HG02623 (cell line): ENCODE measurements around the gene LRRFIP2.
"Not testable (repeated sequence)": the region's sequence is repeated elsewhere in the genome, so short reads cannot be mapped to it uniquely, and the experiment has no call there.

Experiments
- ATAC-seq: cut with Tn5 transposase; IDR thresholded peaks from one replicate; pipeline ENCODE4 v1.9.1; 2021; ENCODE audit warnings: moderate library complexity; ENCODE audit not compliant: unreplicated experiment

LRRFIP2 gene

DNA sequence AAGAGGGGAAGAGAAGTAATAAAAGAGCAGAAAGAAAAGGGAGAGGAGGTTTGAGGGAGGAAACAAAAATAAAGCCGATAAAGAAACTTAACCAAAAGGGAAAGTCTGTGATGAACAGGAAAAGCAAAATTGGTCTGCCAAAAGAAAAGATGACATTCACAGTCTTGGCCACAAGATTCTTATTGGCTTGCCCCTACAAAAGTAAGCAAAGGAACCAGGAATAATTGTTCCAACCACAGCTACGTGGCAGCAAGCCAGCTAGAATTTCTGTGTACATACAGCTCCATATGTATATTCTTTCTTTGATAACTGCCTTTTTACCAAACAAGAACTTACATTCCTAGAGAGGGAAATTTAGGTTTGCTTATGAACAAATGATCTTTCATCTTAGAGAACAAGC, 101.5 kb downstream of the LRRFIP2 start:
- no peak for ATAC-seq

GRCh38 chr3:37071921-37072320, 102.5 kb downstream of the LRRFIP2 start:
- no peak for ATAC-seq

GRCh38 chr3:37068031-37068430, 106.4 kb downstream of the LRRFIP2 start:
- ATAC-seq: no peak

DNA sequence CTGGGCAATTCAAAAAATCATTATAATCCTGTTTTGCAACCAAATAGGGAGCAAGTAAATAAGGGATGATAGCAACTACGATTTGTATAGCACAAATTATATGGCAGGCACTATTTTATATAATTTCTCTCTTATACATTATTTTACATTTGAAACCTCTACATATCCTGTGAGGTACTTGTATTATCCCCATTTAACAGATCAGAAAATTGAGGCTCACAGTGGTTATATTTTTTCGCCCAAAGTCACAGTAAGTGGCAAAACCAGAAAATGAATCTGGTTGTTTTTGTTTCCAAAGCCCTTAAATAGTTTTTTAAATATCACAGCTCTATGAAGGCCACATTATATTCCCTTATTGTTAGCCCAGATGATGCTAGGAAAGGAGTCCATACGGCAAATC, 106.8 kb downstream of the LRRFIP2 start:
- no peak for ATAC-seq

DNA sequence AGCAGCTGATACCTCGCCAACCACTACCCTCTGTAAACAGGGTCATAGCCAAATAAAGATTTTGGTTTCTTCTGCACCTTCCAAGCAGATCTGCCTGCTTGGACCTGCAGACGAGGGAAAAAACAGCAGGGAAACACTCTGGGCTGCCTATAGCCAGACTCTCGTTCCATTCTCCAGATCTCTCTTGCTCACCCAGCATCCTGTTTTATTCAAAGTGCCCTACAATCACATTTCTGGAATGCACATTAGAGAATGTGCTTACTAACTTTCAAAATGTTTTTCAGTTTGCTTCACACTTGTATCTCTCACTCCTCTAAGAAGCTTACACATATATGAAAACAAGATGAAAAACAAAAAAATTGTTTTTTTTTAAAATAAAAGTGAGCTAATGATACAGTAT, 109.6 kb downstream of the LRRFIP2 start:
- ATAC-seq: no peak

- no peak for ATAC-seq
Observed at GRCh38 chr3:37058117-37058516, 116.3 kb downstream of the LRRFIP2 start.

GRCh38 chr3:37056826-37057225, 117.6 kb downstream of the LRRFIP2 start:
- ATAC-seq: no peak

GRCh38 chr3:37055077-37055476, 119.3 kb downstream of the LRRFIP2 start:
- not testable (repeated sequence) for ATAC-seq

DNA sequence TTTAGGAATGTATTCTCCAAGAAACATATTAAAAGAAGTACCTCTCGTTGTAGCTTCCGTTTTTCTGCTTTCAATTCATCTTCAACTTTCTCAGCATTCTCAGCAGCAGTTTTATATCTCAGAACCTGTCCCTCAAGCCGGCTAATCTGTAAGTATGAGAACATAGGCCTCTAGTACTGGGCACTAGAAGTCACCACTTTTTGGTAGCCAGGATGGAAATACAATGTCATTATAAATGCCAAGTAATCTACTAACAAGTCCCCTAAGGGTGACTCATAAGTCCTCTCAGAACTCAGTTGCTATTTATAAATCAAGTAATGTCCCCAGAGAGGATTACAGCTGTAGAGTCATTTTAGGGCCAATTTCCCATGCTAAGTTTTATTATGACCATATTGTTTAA, 120.0 kb downstream of the LRRFIP2 start:
- ATAC-seq: peak; percentile 70

- ATAC-seq: no peak
Observed at GRCh38 chr3:37053753-37054152, 120.6 kb downstream of the LRRFIP2 start.

DNA sequence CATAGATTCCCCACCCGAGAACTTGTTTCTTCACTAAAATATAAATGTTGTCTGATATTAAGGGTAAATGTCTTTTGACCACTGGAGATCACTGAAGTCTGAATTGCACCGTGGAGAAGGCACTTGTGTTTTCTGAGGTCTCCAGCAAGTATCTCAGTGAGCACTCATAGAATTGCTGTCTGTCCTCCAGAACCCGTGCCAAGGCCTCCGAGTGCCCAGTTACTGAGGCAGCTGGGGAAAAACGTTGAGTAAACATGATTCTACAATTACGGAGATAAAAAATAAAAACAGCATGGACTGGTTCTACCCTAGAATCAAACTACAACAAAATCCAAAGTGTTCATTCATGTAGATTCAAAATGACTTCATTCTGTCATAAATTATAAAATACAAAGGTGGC, 121.0 kb downstream of the LRRFIP2 start:
- ATAC-seq: no peak

- ATAC-seq: no peak
Observed at GRCh38 chr3:37052860-37053259, 121.5 kb downstream of the LRRFIP2 start.

DNA sequence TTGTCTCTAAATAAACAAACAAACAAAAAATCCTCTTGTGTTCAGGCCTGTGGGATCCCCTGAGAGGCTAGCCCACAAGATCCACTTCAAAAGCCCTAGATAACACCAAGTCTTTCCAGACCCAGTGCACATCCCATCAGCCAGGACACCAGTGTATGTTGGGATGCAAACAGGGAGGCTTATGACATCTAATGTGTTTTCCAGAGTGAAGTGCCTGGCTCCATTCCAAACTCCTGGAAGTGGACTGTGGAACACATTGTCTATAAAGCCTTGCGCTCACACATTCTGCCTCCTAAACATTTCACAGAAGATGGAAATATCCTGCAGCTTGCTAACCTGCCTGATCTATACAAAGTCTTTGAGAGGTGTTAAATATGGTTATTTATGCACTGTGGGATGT, 124.1 kb downstream of the LRRFIP2 start:
- ATAC-seq: no peak

GRCh38 chr3:37042712-37043111, 131.7 kb downstream of the LRRFIP2 start:
- ATAC-seq: not testable (repeated sequence)

- no peak for ATAC-seq
Observed at GRCh38 chr3:37041546-37042195, 132.7 kb downstream of the LRRFIP2 start.

DNA sequence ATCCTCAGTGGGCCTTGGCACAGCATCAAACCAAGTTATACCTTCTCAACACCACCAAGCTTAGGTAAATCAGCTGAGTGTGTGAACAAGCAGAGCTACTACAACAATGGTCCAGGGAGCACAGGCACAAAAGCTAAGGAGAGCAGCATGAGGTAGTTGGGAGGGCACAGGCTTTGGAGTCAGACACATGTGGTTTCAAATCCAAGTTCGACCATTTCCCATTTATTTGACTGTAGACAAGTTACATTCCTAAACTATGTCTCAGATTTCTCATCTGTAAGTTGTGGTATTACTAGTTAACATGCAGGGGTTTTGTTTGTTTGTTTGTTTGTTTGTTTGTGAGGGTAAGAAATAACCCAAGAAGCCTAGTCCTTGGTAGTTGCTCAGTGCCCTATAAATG, 134.2 kb downstream of the LRRFIP2 start:
- ATAC-seq: no peak

DNA sequence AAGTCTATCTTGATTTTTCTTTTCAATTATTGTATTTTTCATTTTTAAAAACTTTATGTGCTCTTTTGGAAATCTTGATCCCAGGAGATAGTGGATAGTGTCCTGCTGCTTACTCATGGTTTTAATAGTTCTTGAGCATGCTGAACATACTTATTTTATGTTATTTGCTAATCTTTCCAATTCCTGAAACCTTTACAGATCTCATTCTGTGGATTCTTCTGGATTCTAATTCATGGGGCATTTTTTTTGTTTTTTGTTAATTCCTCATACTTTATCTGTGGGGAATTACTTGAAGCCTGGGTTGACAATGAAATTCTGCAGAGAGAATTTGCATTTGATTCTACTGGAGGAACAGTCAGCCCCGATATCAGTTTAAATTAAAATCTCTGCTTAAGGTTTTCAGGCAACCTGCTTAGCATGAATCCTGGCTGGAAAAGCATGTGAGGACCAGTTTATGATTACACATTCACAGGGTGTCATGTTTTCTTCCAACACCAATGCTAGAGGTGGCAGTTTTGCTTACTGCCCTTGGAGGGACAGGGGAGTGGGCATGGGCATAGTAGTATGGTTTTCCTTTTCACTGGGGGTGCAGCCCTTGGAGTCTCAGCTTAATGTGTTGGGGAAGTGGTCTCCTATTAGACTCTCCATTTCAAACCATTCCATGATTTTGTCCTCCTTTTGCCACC, 135.1 kb downstream of the LRRFIP2 start:
- ATAC-seq: no peak

DNA sequence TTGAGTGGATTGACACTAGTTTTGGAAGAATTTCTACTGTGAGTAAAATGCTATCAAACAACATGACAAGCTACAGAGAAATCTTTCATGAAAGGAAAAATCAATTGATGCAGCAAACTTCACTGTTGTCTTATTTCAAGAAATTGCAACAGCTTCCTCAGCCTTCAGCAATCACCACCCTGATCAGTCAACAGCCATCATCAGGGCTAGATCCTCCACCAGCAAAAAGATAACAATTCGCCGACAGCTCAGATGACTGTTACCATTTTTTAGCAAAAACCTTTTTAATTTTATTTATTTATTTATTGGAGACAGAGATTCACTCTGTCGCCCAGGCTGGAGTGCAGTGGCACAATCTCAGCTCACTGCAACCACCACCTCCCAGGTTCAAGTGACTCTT, 137.0 kb downstream of the LRRFIP2 start:
- ATAC-seq: no peak

DNA sequence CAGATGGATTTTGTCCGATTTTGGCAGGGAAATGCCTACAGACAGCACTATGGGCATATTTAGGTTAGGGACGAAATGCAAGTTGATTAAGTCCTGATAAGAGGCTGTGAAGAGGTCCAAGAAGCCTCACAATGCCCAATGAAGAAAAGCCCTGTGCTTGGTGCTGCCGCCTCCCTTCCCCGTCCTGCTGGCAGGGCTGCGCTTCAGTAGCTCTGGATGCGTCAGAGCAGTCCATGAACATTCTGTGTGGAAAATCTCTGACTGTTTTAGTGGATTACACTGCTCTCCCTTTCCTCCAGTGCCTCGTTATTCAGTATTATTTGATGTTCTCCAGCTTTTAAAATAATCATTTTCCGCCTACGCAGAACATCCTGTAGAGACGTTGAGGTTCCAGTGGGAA, 141.4 kb downstream of the LRRFIP2 start:
- no peak for ATAC-seq

GRCh38 chr3:37031096-37031682, 143.2 kb downstream of the LRRFIP2 start:
- ATAC-seq: no peak

- ATAC-seq: no peak
Observed at GRCh38 chr3:37030588-37030987, 143.8 kb downstream of the LRRFIP2 start.

- no peak for ATAC-seq
Observed at GRCh38 chr3:37029516-37030163, 144.7 kb downstream of the LRRFIP2 start.
